ENCODE data around the gene GPR162. TPM values are rescaled to one million over a fixed set of nuclear protein-coding genes. Genes with fewer than 3 reads are reported as not detected.
A peak's percentile ranks its signal among the peaks of the same experiment; 100 is the strongest.

GPR162 gene
- total RNA-seq, 1 experiment from 2014 or later = 6.1 TPM

DNA sequence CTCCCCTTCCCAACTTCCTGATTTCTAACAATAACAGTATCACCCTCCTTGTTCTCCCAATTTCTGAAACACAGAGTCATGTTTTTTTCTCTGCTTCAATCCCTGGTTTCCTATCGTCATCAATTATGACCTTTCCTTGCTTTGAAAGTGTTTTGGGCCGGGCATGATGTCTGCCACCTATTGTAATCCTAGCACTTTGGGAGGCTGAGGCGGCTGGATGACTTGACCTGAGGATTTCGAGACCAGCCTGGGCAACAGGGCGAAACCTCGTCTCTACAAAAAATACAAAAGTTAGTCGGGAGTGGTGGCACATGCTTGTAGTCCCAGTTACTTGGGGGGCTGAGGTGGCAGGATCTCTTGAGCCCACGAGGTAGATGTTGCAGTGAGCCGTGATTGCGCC is 12.6 kb upstream of the GPR162 start:
- peak overlapping the region in 1 of 3 experiments; percentile 15; a peak in 2 of 7 replicates for H3K27ac Mint-ChIP-seq
- TF ChIP-seq, protein P1, sequence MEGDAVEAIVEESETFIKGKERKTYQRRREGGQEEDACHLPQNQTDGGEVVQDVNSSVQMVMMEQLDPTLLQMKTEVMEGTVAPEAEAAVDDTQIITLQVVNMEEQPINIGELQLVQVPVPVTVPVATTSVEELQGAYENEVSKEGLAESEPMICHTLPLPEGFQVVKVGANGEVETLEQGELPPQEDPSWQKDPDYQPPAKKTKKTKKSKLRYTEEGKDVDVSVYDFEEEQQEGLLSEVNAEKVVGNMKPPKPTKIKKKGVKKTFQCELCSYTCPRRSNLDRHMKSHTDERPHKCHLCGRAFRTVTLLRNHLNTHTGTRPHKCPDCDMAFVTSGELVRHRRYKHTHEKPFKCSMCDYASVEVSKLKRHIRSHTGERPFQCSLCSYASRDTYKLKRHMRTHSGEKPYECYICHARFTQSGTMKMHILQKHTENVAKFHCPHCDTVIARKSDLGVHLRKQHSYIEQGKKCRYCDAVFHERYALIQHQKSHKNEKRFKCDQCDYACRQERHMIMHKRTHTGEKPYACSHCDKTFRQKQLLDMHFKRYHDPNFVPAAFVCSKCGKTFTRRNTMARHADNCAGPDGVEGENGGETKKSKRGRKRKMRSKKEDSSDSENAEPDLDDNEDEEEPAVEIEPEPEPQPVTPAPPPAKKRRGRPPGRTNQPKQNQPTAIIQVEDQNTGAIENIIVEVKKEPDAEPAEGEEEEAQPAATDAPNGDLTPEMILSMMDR (conservative IDR thresholded peaks at IDR 0.05) = no peak
- no peaks in the 10 kb centered on the region for H3K9me3 ChIP-seq (ENCODE audit: control insufficient read depth, low read depth, low read length)
- peaks cover 31% of the 10 kb centered on the region for H3K27me3 Mint-ChIP-seq (ENCODE audit: low read depth)
- no peaks in the 10 kb centered on the region for H3K23me2 ChIP-seq (ENCODE audit: insufficient read length, low read depth, low read length, poor library complexity, severe bottlenecking)
- H3K23ac ChIP-seq (ENCODE audit: insufficient read length, low read depth, low read length) = no peak overlapping the region
- H3K18ac ChIP-seq (ENCODE audit: insufficient read length, low read depth, low read length) = no peak overlapping the region
- peaks cover 0 to 2% (median 2%) of the 10 kb centered on the region in 3 experiments; a peak in 4 of 7 replicates for H3K36me3 Mint-ChIP-seq (ENCODE audit: insufficient read depth in 1 of 3, low read depth in 3 of 3)
- no peaks in the 10 kb centered on the region; the same call in 1 of the 2 replicates for H3K79me2 ChIP-seq (ENCODE audit: insufficient read depth, low read length)
- no peak overlapping the region for H2BK5ac ChIP-seq (ENCODE audit: insufficient read length, low read length)
- no CpG with 5 or more reads among the region's 10 CpGs for WGBS (ENCODE audit: extremely low coverage, insufficient read length, low lambda C conversion rate)
- H3T11ph ChIP-seq (ENCODE audit: low read length) = no peak overlapping the region
- no peak overlapping the region for H2BK15ac ChIP-seq (ENCODE audit: low read depth, low read length)
- H4K8ac ChIP-seq (replicated peaks; ENCODE audit: insufficient read length, low read depth, low read length) = no peak overlapping the region
- H2BK12ac ChIP-seq (ENCODE audit: insufficient read length, low read depth, low read length) = no peak overlapping the region
- H4K5ac ChIP-seq (ENCODE audit: insufficient read length, low read depth, low read length) = no peak overlapping the region
- H3K4me1 Mint-ChIP-seq = peaks cover 19 to 25% of the 10 kb centered on the region in 2 experiments
- H2AK5ac ChIP-seq (ENCODE audit: insufficient read length, low read length) = no peak overlapping the region
- no peak overlapping the region for H3K4ac ChIP-seq (ENCODE audit: low read depth, low read length)
- H2AFZ ChIP-seq (ENCODE audit: low read length) = no peak overlapping the region
- no peaks in the 10 kb centered on the region for H4K20me1 ChIP-seq (ENCODE audit: control insufficient read depth, insufficient read depth, insufficient read length)
- H4K91ac ChIP-seq (ENCODE audit: insufficient read length, low read depth, low read length) = no peak overlapping the region
- no peaks in the 10 kb centered on the region for H3K27me3 ChIP-seq (ENCODE audit: insufficient read depth, low read length)
- H3K4me2 ChIP-seq (ENCODE audit: insufficient read depth, insufficient read length, low read length) = no peak overlapping the region
- no peak overlapping the region for H2BK20ac ChIP-seq (ENCODE audit: low read depth, low read length, poor library complexity, severe bottlenecking)
- no peak overlapping the region for H2BK120ac ChIP-seq (ENCODE audit: low read depth, low read length, poor library complexity, severe bottlenecking)
- no peak overlapping the region for H3K27ac ChIP-seq (ENCODE audit: insufficient read length, low read depth, low read length)
- peaks cover 2% of the 10 kb centered on the region; the same call in 1 of the 2 replicates for H3K4me1 ChIP-seq (ENCODE audit: insufficient read depth, low read length)
- no peaks in the 10 kb centered on the region for H3K79me1 ChIP-seq (ENCODE audit: insufficient read depth, low read depth, low read length, poor library complexity, severe bottlenecking)
- H3K9me3 Mint-ChIP-seq = peaks cover 2% of the 10 kb centered on the region in 2 experiments; a peak in 3 of 5 replicates
- no peak overlapping the region for H3K9ac ChIP-seq (ENCODE audit: extremely low read depth, insufficient read length, low read length)
- DNase-seq = peak; percentile 33
- no peak overlapping the region; a peak in 1 of 5 replicates for H3K4me3 Mint-ChIP-seq
- peak overlapping the region; percentile 55; the same call in 1 of the 2 replicates for H3K14ac ChIP-seq (ENCODE audit: insufficient read depth, low read length)
- no peak overlapping the region for H3K56ac ChIP-seq (ENCODE audit: insufficient read length, low read depth, low read length)
